IMR-90 (cell line): ENCODE data around the gene ABCA3. TPM values are rescaled to one million over a fixed set of nuclear protein-coding genes. Genes with fewer than 3 reads are reported as not detected.

ENCODE experiments used
- ATAC-seq: fragments of 200-7000 bp; cut with Tn5 transposase; 2 replicates; pipeline ENCODE4 v1.9.1; 2020; ENCODE audit warnings: low read depth, mild to moderate bottlenecking, moderate library complexity
- BruUV-seq: library from RNA; stranded (reverse); fragments of 400-500 nt; replicated peaks from 2 replicates; lab custom pipeline; 2021; lab: Mats Ljungman, UMichigan
- CTCF ChIA-PET: fragments of 300-600 bp; formaldehyde crosslinking; extraction: SDS; loops from one replicate; lab custom pipeline; 2021; ENCODE audit warnings: antibody characterized with exemption; lab: Yijun Ruan, JAX
- POLR2A ChIA-PET: fragments of 300-600 bp; sonication (Branson Sonifier 250); formaldehyde crosslinking; loops from one replicate; lab custom pipeline; 2022; ENCODE audit warnings: antibody characterized with exemption; ENCODE audit not compliant: unreplicated experiment; lab: Charles Lee
- DNase-seq: peaks from one replicate; pipeline ENCODE4 v3.0.0; 2013
- H2AFZ ChIP-seq: replicated peaks from 2 replicates; pipeline ENCODE3; 2013; ENCODE audit warnings: low read length, mild to moderate bottlenecking; ENCODE audit not compliant: poor library complexity
- H2AK5ac ChIP-seq: 2 replicates; pipeline ENCODE4 v1.6.1; 2013; ENCODE audit warnings: low read depth, low read length, inconsistent platforms
- H2AK9ac ChIP-seq: replicated peaks from 2 replicates; pipeline ENCODE3; 2013; ENCODE audit warnings: mild to moderate bottlenecking, low read depth, low read length, moderate library complexity; ENCODE audit not compliant: poor library complexity
- H2BK120ac ChIP-seq: 2 replicates; pipeline ENCODE4 v1.6.1; 2013; ENCODE audit warnings: low read depth, low read length, inconsistent platforms
- H2BK15ac ChIP-seq: 3 replicates; pipeline ENCODE4 v1.6.1; 2013; ENCODE audit warnings: low read depth, low read length, inconsistent platforms
- H2BK20ac ChIP-seq: 2 replicates; pipeline ENCODE4 v1.6.1; 2013; ENCODE audit warnings: low read depth, mild to moderate bottlenecking, inconsistent platforms, low read length, moderate library complexity
- H2BK5ac ChIP-seq: 2 replicates; pipeline ENCODE4 v1.6.1; 2013; ENCODE audit warnings: mild to moderate bottlenecking, low read depth, low read length, inconsistent platforms; ENCODE audit not compliant: poor library complexity, severe bottlenecking
- H3K14ac ChIP-seq: replicated peaks from 2 replicates; pipeline ENCODE4 v1.6.1; 2013; ENCODE audit warnings: low read depth, low read length, inconsistent platforms
- H3K18ac ChIP-seq: 2 replicates; pipeline ENCODE4 v1.6.1; 2013; ENCODE audit warnings: low read depth, low read length, control low read depth
- H3K23ac ChIP-seq: 2 replicates; pipeline ENCODE4 v1.6.1; 2013; ENCODE audit warnings: low read depth, low read length, inconsistent platforms
- H3K27ac ChIP-seq: 2 replicates; pipeline ENCODE4 v1.5.1; 2013; ENCODE audit warnings: mild to moderate bottlenecking, control low read depth, low read length; ENCODE audit not compliant: insufficient read depth
- H3K27me3 ChIP-seq: 2 replicates; pipeline ENCODE4 v1.6.1; 2013; ENCODE audit warnings: low read length; ENCODE audit not compliant: control insufficient read depth, insufficient read depth
- H3K36me3 ChIP-seq: 2 replicates; pipeline ENCODE4 v1.6.1; 2013; ENCODE audit warnings: low read length, mixed read lengths; ENCODE audit not compliant: control insufficient read depth, insufficient read depth
- H3K4ac ChIP-seq: 2 replicates; pipeline ENCODE4 v1.6.1; 2013; ENCODE audit warnings: low read depth, low read length, inconsistent platforms
- H3K4me1 ChIP-seq: 2 replicates; pipeline ENCODE4 v1.6.1; 2013; ENCODE audit warnings: low read length, mixed read lengths; ENCODE audit not compliant: control insufficient read depth, insufficient read depth
- H3K4me2 ChIP-seq: 2 replicates; pipeline ENCODE4 v1.6.1; 2013; ENCODE audit warnings: low read depth, mild to moderate bottlenecking, control low read depth, low read length, moderate library complexity
- H3K4me3 ChIP-seq: 2 replicates; pipeline ENCODE4 v1.5.1; 2013; ENCODE audit warnings: low read depth, mild to moderate bottlenecking, control low read depth, low read length, moderate library complexity; ENCODE audit not compliant: insufficient read depth
- H3K56ac ChIP-seq: 2 replicates; pipeline ENCODE4 v1.6.1; 2013; ENCODE audit warnings: low read length, inconsistent platforms; ENCODE audit not compliant: insufficient read depth; ENCODE audit errors: extremely low read depth
- H3K79me1 ChIP-seq, 2 experiments: 2 replicates each; pipeline ENCODE4 v1.6.1; 2013; ENCODE audit warnings: low read length in 2 of 2, inconsistent platforms in 1 of 2, low read depth in 1 of 2
- H3K9ac ChIP-seq: 2 replicates; pipeline ENCODE4 v1.6.1; 2013; ENCODE audit warnings: low read depth, low read length, control low read depth
- H3K9me1 ChIP-seq: 2 replicates; pipeline ENCODE4 v1.6.1; 2013; ENCODE audit warnings: low read length, inconsistent platforms; ENCODE audit not compliant: insufficient read depth
- H3K9me3 ChIP-seq: 2 replicates; pipeline ENCODE4 v1.6.1; 2013; ENCODE audit warnings: low read length; ENCODE audit not compliant: control insufficient read depth, insufficient read depth
- H4K20me1 ChIP-seq: 2 replicates; pipeline ENCODE4 v1.6.1; 2013; ENCODE audit warnings: low read length, inconsistent platforms; ENCODE audit not compliant: insufficient read depth
- H4K5ac ChIP-seq: 2 replicates; pipeline ENCODE4 v1.6.1; 2013; ENCODE audit warnings: mild to moderate bottlenecking, low read depth, low read length, control low read depth
- H4K8ac ChIP-seq, 2 experiments: 2 replicates each; pipeline ENCODE4 v1.6.1; 2013; ENCODE audit warnings: low read depth in 2 of 2, low read length in 2 of 2, control low read depth in 1 of 2, inconsistent platforms in 1 of 2
- H4K91ac ChIP-seq: 2 replicates; pipeline ENCODE4 v1.6.1; 2013; ENCODE audit warnings: low read depth, low read length, inconsistent platforms; ENCODE audit not compliant: insufficient read depth
- MAFK ChIP-seq: IDR thresholded peaks from 2 replicates; pipeline ENCODE4 v1.6.1; 2012; ENCODE audit warnings: low read depth, low read length, improper control_type of control experiment
- MXI1 ChIP-seq: IDR thresholded peaks from 2 replicates; pipeline ENCODE4 v1.6.1; 2012; ENCODE audit warnings: low read depth, mild to moderate bottlenecking, low read length, moderate library complexity, borderline replicate concordance
- NFE2L2 ChIP-seq: fragments of 150-350 bp; IDR thresholded peaks from 2 replicates; pipeline ENCODE4 v1.6.1; 2016; ENCODE audit warnings: low read depth, mild to moderate bottlenecking, low read length
- RCOR1 ChIP-seq: IDR thresholded peaks from 2 replicates; pipeline ENCODE4 v1.6.1; 2012; ENCODE audit warnings: mild to moderate bottlenecking, low read length, improper control_type of control experiment; ENCODE audit not compliant: insufficient replicate concordance
- SMC3 ChIP-seq: fragments of 150-350 bp; IDR thresholded peaks from 2 replicates; pipeline ENCODE4 v1.6.1; 2016; ENCODE audit warnings: low read depth, mild to moderate bottlenecking, antibody characterized with exemption, low read length, moderate library complexity
- WGBS, 2 experiments: methylation state at CpG; one replicate each; pipeline versions ENCODE4 v1.1.5 to v1.1.7; 2013; ENCODE audit warnings: missing lambda C conversion rate in 2 of 2; ENCODE audit not compliant: insufficient read length in 1 of 2; ENCODE audit errors: extremely low coverage in 2 of 2; 5-methylcytosine and 5-hydroxymethylcytosine counted together
- dilution Hi-C: fragments of 300-500 bp; cut with HindIII; formaldehyde crosslinking; loops from one replicate; pipeline ENCODE4 v1.14.3; 2018; ENCODE audit warnings: low sequenced_read_pairs; ENCODE audit not compliant: unreplicated experiment
- in situ Hi-C: fragments of 300-500 bp; cut with MboI; formaldehyde crosslinking; loops from 3 replicates; pipeline ENCODE4 v1.14.3; 2019; ENCODE audit warnings: low sequenced_read_pairs, inconsistent platforms, mixed read lengths
- intact Hi-C: fragments of 100-400 bp; cut with micrococcal nuclease; formaldehyde crosslinking; loops from 2 replicates; pipeline ENCODE4 v1.10.0; 2022
- polyA plus RNA-seq, 3 experiments: library from polyadenylated mRNA; depleted of rRNA; stranded (reverse); fragments of >200 nt; gene quantifications; 2 replicates each; pipeline ENCODE4 v1.2.3, GENCODE V29; 2012; ENCODE audit warnings: low replicate concordance in 1 of 3
- total RNA-seq: library from RNA; depleted of rRNA; stranded (reverse); fragments of >200 nt; gene quantifications from 2 replicates; pipeline ENCODE4 v1.2.3, GENCODE V29; 2012
- TF ChIP-seq, protein P1 (sequence below): conservative IDR thresholded peaks from 2 replicates; pipeline ENCODE4 v1.5.1; 2012; ENCODE audit warnings: mild to moderate bottlenecking, low read depth, low read length, improper control_type of control experiment

The ABCA3 gene
- total and polyA plus RNA-seq, 2 of the 4 experiments (the other 2 are of a cell fraction): 0.18 to 0.22 TPM

DNA sequence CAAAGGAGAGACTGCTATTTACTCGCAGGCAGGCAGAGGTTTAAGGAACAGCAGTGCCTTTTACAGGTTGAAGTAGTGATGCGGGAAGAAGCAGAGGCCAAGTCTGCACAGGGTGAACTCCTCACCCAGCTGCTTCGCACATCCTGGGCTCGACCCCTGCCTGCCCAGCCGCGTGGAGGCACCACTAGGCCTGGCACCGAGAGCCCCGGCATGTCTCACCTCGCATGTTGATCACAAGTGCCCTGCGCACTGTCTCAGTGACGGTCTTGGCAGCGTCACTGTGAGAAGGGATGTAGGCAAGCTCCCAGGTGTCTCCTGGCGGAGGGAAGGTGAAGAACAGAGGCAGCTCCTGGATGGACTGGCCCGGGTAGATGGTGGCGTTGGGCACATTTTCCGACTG is 14.7 kb downstream of the ABCA3 start:
- H3K9me3 ChIP-seq: no peaks in the 10 kb centered on the region
- ChIA-PET CTCF (no interaction called here), POLR2A (no interaction called here)
- BruUV-seq: no TSS peak
- no peak overlapping the region for H2BK20ac ChIP-seq
- no peak overlapping the region for H3K27ac ChIP-seq
- no peaks in the 10 kb centered on the region for H4K20me1 ChIP-seq
- H4K5ac ChIP-seq: no peak overlapping the region
- DNase-seq (no peak), ATAC-seq (no peak)
- TF ChIP-seq SMC3 (no peak), NFE2L2 (no peak), MAFK (no peak), MXI1 (no peak), RCOR1 (no peak)
- TF ChIP-seq, protein P1, sequence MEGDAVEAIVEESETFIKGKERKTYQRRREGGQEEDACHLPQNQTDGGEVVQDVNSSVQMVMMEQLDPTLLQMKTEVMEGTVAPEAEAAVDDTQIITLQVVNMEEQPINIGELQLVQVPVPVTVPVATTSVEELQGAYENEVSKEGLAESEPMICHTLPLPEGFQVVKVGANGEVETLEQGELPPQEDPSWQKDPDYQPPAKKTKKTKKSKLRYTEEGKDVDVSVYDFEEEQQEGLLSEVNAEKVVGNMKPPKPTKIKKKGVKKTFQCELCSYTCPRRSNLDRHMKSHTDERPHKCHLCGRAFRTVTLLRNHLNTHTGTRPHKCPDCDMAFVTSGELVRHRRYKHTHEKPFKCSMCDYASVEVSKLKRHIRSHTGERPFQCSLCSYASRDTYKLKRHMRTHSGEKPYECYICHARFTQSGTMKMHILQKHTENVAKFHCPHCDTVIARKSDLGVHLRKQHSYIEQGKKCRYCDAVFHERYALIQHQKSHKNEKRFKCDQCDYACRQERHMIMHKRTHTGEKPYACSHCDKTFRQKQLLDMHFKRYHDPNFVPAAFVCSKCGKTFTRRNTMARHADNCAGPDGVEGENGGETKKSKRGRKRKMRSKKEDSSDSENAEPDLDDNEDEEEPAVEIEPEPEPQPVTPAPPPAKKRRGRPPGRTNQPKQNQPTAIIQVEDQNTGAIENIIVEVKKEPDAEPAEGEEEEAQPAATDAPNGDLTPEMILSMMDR: no peak
- no peak overlapping the region for H2BK15ac ChIP-seq
- no peak overlapping the region for H2BK120ac ChIP-seq
- H3K27me3 ChIP-seq: peaks cover 46% of the 10 kb centered on the region
- no peak overlapping the region for H2AK5ac ChIP-seq
- H3K9me1 ChIP-seq: no peaks in the 10 kb centered on the region
- no peak overlapping the region for H3K9ac ChIP-seq
- no peak overlapping the region for H3K4ac ChIP-seq
- H4K91ac ChIP-seq: no peak overlapping the region
- H4K8ac ChIP-seq: no peak overlapping the region
- H3K4me3 ChIP-seq: no peak overlapping the region
- no peak overlapping the region for H3K56ac ChIP-seq
- no peak overlapping the region for H3K18ac ChIP-seq
- intact Hi-C loops: no loop called here
- no peak overlapping the region for H2AFZ ChIP-seq
- in situ Hi-C loops: no loop called here
- WGBS, 2 experiments: 73% methylated on average over 15 of the region's 16 CpGs; no CpG with 5 or more reads in 1 of the 2 experiments
- no peak overlapping the region for H3K14ac ChIP-seq
- no peak overlapping the region for H2AK9ac ChIP-seq
- no peaks in the 10 kb centered on the region for H3K36me3 ChIP-seq
- H3K4me1 ChIP-seq: no peaks in the 10 kb centered on the region
- H3K23ac ChIP-seq: no peak overlapping the region
- H2BK5ac ChIP-seq: no peak overlapping the region
- no peaks in the 10 kb centered on the region for H3K79me1 ChIP-seq
- H3K4me2 ChIP-seq: no peak overlapping the region
- dilution Hi-C loops: no loop called here
